HG02973 (cell line): ENCODE measurements around the gene FNDC10.
"Not testable (repeated sequence)": the region's sequence is repeated elsewhere in the genome, so short reads cannot be mapped to it uniquely, and the experiment has no call there.

ENCODE experiments used
- ATAC-seq: cut with Tn5 transposase; IDR thresholded peaks from one replicate; pipeline ENCODE4 v1.9.1; 2021; ENCODE audit warnings: moderate library complexity; ENCODE audit not compliant: unreplicated experiment

The FNDC10 gene

DNA sequence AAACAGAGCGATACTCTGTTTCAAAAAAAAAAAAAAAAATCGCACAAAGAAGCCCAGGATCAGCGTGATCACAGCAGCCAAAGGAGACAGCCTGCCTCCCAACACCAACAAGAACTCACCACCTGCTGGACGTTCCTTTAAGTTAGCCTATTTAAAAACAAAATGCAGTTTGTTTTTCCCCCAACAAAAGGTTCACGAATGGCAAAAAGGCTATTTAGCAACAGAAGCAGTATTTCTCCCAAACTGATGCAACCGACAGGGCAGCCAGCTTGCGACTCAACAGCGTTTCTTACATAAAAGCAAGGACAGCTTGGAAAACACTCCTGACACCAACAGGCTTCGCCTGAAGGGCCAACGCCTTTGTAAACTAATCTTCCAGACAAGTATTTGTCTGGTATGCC lies 32.0 kb downstream of the FNDC10 start:
- no peak for ATAC-seq

DNA sequence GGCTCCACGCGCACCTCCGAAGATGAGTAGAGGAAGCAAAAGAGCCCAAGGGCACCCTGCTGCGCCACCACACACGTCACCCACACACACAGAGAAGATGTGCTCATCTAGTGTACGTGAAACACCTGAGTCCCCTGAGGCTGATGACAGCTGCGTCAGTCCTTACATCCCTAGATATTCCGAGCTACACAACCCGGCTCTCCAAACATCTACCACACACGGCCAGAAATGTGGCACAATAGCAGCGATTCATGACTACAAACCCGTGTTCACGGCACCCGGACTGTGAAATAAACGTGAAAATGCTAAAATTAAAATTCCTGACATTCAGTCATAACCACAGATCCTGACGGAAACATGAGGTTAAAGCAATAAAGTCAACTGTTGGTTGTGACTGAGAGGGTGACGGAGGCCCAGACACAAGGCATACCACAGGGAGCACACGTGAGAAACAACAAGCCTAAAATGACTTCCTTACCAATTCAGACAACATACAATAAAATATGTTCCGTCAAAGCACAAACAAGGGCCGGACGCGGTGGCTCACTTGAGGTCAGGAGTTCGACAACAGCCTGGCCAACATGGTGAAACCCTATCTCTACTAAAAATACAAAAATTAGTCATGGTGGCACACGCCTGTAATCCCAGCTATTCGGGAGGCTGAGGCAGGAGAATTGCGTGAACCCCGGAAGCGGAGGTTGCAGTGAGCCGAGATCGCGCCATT lies 32.6 kb downstream of the FNDC10 start:
- ATAC-seq = no peak

GRCh38 chr1:1565340-1565739 lies 34.6 kb downstream of the FNDC10 start:
- ATAC-seq = no peak

DNA sequence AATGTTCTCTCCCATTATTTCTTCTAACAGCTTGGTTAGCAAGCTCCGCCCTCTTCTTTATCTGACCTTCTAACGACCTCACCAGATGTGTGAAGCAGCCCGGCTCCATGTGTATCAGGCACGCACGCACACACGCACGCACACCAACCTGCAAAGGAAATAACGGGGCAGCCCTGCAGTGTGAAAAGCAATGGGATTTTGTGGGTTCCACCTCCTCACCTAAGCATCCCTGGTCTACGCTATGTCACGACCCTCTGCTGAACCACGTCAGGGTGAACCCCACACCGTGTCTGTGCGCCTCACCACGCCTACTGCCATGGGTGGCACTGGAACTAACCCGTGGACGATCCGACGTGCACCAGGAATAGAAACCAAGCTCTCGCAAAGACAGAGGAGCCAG lies 35.7 kb downstream of the FNDC10 start:
- no peak for ATAC-seq

DNA sequence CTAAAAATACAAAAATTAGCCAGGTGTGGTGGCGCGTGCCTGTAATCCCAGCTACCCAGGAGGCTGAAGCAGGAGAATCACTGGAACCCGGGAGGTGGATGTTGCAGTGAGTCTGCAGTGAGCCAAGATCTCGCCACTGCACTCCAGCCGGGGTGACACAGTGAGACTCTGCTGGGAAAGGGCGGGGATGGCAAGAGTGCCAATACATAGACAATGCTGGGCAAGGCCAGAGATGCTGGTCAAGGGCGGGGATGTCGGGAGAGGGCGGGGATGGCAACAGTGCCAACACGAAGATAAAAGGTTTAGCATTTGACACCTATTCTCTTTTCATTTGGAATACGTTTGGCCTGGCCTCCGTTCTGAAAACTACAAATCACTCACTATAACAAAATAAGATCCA lies 36.2 kb downstream of the FNDC10 start:
- no peak for ATAC-seq

DNA sequence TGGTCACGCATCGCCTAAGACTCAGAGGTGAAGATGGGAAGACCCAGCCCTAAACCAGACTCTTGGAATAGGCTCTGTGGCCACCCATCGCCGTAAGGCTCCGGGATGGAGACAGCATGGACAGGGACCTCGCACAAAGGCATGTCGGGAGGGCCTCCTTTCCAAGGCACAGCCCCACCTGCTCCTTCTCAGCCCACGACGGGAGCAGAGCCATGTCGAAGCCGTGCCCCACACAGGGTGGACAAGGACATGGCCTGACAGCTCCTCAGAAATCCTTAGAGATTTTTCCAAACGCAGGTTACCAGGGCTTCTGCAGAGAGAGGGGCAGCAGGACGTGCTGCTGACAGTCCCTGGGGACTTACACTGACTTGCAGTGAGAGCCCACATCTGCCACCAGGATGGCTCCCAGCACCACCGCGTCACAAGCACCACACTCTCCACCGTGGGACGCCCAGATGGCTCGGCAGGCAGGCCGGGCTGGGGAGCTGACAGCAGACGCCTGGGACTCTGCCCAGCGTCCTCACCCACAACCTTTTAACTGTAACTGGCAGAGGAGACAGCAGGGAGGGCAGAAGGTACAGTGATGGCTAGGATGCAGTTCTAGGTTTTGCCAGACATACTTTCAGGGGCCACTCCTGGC lies 37.3 kb downstream of the FNDC10 start:
- ATAC-seq = no peak

GRCh38 chr1:1561801-1562470 lies 38.0 kb downstream of the FNDC10 start:
- ATAC-seq = no peak

DNA sequence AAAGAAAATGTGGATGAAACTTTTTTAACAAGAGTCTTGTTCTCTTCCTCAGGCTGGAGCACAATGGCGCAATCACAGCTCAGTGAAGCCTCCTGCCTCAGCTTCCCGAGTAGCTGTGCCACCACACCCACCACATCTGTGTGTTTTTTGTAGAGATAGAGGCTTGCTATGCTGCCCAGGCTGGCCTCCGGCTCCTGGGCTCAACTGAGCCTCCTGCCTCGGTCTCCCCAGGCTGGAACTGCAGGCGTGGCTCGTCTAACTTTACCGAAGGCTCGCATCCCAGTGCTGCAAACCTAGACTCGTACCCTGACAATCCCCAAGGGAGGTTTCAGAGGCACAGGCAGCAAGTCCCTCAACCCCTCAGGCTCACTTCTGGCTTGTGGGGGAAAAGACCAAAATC lies 39.8 kb downstream of the FNDC10 start:
- no peak for ATAC-seq

DNA sequence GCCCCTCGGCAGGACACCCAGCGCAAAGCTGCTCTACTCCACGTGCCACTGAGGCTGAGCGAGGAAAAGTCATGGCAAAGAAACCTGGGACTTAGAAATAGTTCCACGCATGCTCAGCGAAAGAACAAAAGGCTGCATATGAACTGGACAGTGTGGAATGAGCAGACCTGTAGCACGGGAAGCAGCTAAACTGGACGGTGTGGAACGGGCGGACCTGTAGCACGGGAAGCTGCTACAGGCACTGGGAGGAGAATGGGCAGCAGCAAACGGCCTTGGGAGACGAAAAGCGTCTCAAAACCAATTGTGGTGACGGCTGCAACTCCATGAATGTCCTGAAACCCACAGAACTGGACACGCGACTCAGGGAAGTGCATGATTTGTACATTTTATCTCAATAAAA lies 40.9 kb downstream of the FNDC10 start:
- ATAC-seq = no peak

GRCh38 chr1:1558591-1558990 lies 41.3 kb downstream of the FNDC10 start:
- ATAC-seq = no peak

- ATAC-seq = not testable (repeated sequence)
Observed at GRCh38 chr1:1557688-1558087, 42.2 kb downstream of the FNDC10 start.

DNA sequence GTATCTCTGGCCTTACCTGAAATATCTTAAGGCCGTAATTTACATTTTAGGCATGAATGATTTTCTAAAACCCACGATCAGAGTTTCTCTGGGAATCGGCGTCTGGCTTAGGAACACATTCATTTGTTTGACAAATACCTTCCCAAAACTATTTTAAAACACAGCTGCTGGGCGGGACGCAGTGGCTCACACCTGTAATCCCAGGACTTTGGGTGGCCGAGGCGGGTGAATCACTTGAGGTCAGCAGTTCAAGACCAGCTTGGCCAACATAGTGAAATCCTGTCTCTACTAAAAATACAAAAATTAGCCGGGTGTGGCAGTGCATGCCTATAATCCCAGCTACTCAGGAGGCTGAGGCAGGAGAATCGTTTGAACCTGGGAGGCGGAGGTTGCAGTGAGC lies 43.0 kb downstream of the FNDC10 start:
- ATAC-seq = not testable (repeated sequence)

- ATAC-seq = no peak
Observed at GRCh38 chr1:1556505-1556904, 43.4 kb downstream of the FNDC10 start.

DNA sequence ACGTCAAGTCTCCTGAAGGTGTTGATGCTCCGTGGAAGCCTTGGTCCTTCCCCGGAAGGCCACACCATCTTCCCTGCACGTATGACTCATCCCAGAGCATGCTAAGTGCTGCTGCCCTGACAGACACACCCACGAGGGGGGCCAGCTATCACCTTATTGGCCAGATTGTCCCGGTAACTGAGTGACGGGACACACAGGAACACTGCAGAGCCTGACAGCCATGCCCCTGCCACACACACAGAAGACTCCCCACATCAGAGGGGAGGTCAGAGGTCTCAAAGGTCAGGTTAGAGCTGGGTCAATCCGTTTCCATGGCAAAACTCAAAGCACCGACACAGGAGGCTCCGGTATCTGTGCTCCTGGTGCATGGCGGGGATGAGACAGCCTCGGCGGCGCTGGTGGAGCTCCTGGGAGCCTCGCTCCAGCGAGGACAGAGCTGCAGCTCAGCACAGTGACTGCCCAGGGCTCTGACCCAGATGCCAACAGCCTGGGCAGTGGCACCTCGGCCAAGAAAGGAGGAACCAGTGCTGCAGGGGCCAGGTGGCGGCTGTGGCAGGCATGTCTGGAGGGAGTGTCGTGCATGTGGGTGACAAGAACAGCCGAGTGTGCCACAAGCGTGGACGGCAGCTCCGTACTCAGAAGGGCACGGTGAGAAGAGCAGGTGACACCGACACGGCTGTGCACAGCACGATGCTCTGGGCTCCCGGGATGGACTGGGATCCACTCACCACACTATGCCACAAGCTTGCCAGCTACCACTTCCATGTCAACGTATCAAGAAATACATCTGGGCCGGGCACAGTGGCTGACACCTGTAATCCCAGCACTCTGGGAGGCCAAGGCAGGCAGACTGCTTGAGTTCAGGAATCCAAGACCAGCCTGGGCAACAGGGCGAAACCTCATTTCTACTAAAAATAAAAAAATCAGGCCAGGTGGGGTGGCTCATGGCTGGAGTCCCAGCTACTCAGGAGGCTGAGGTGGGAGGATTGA lies 44.7 kb downstream of the FNDC10 start:
- no peak for ATAC-seq

DNA sequence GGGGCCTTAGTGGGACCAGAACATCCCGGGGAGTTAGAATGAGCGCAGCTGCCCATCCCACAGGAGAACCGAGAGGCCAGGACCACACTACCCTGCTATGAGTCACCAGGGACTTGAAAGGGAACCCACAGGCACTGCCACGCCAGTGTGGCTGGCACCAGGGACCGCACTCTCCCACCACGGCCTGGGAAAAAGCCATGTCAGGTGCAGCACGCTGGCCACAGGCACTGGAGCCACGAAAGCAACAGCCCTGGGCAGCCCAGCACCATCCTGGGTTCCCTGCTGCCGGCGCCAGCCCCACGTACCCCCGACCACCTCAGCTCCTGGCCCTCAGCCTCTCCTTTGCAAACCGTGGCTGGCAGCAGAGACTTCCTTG lies 45.4 kb downstream of the FNDC10 start:
- ATAC-seq = no peak

DNA sequence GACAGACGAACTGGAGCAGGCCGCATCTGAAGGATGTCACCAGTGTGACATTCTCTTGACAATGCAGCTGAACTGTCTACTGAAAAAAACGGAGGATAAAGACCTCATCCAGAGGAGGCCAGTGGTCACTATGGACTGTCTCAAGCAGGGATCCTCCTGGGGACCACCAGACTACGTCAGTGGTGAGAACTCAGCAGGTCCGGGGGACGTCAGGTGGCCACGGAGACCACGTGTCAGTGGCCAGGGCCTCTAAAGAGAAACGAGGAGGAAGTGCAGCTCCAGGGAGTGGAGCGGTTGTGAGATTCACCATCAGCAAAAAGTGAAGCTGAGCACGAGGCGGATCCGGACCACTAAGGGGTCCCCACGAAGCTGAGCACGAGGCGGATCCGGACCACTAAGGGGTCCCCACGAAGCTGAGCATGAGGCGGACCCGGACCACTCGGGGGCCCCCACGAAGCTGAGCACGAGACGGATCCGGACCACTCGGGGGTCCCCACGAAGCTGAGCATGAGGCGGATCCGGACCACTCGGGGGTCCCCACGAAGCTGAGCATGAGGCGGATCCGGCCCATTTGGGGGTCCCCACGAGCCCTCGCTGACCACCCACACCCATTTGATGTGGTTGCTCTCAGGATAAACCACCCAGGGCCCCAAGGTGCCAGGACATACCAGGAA lies 46.0 kb downstream of the FNDC10 start:
- ATAC-seq = no peak

GRCh38 chr1:1552263-1552639 lies 47.7 kb downstream of the FNDC10 start:
- no peak for ATAC-seq

GRCh38 chr1:1551524-1552262 lies 48.2 kb downstream of the FNDC10 start:
- no peak for ATAC-seq

- ATAC-seq = no peak
Observed at GRCh38 chr1:1550591-1551432, 49.1 kb downstream of the FNDC10 start.
